HG02938 (cell line): ENCODE measurements around the gene CDH12.
"Not testable (repeated sequence)": the region's sequence is repeated elsewhere in the genome, so short reads cannot be mapped to it uniquely, and the experiment has no call there.

ENCODE experiments used
- ATAC-seq: cut with Tn5 transposase; IDR thresholded peaks from one replicate; pipeline ENCODE4 v1.9.1; 2021; ENCODE audit warnings: mild to moderate bottlenecking, moderate library complexity; ENCODE audit not compliant: unreplicated experiment

Gene CDH12

GRCh38 chr5:22473886-22474285 is 379.3 kb downstream of the CDH12 start:
- no peak for ATAC-seq

GRCh38 chr5:22471154-22471553 is 382.0 kb downstream of the CDH12 start:
- no peak for ATAC-seq

DNA sequence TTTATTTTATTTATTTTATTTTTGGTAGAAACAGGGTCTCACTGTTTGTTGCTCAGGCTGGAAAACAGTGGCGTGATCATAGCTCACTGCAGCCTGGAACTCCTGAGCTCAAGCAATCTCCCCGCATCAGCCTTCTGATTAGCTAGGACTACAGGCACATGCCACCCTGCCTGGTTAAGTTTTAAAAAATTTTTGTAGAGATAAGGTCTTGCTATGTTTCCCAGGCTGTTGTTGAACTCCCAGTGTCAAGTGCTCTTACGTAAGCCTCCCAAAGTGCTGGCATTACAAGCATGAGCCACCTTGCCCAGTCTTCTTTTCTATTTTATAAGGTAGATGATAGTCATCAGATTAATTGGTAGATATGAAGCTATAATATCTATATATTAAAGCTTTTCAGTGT is 382.7 kb downstream of the CDH12 start:
- ATAC-seq, result no peak

GRCh38 chr5:22465616-22466015 is 387.5 kb downstream of the CDH12 start:
- no peak for ATAC-seq

GRCh38 chr5:22465177-22465576 is 388.0 kb downstream of the CDH12 start:
- ATAC-seq, result no peak

DNA sequence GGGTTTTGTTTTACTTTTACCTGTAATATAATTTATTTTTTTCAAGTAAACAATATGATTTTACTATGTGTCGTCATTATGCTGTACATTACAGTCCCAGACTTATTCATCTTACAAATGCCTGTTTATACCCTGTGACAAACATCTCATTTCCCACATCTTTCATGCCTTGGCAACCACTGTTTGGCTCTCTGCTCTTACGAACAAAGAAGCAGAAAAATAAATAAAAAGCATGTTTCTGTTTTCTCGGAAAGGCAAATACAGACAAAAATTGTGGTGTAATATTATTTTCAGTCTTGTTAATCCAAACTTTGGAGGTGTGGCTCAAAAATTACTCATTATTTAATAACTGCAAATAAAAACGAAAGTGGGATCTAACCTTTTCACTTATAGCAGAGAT is 393.0 kb downstream of the CDH12 start:
- ATAC-seq, result no peak

DNA sequence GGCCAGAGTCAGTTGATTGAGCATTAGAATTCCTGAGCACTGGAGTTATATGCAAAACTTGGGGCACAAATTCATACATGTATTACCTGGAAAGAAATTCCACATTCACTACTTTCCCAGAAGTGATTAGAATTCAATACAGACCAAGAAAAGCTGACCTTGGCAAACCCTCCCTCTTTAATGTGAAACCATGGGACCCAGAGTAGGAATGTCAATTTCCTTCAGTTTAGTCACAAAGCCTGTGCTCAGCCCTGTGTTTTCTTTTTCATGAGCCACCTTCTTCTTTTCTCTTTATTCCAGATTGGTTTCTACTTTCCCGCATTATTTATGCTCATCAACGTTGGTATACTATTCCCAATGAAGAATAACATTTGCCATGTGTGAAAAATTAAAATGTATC is 420.2 kb downstream of the CDH12 start:
- ATAC-seq, result no peak

GRCh38 chr5:22431840-22432239 is 421.3 kb downstream of the CDH12 start:
- no peak for ATAC-seq

- no peak for ATAC-seq
These were observed 421.7 kb downstream of the CDH12 start for GRCh38 chr5:22431406-22431805.

- ATAC-seq, result no peak
These were observed 441.4 kb downstream of the CDH12 start for GRCh38 chr5:22411554-22412349.

DNA sequence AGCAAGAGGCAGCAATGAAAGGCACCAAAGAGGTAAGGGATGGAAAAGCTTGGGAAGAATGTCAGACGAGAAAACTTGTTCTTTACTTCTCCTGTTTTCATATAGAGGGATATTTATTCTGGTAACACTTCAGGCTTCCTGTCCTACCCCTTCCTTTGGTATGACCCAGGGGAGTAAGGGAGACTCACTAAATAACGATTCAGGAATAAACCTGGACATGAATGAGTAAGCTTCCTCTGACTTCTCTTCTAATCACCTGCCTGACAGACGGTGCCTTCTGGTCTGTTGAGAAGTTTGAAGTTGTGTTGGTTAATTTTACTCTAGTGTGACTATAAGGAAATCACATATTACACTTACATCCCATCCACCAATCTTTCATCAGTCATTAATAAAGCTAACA is 461.2 kb downstream of the CDH12 start:
- ATAC-seq, result no peak

- ATAC-seq, result no peak
These were observed 462.3 kb downstream of the CDH12 start for GRCh38 chr5:22390888-22391287.

GRCh38 chr5:22372826-22373660 is 480.1 kb downstream of the CDH12 start:
- ATAC-seq, result no peak

GRCh38 chr5:22372376-22372775 is 480.8 kb downstream of the CDH12 start:
- ATAC-seq, result no peak

DNA sequence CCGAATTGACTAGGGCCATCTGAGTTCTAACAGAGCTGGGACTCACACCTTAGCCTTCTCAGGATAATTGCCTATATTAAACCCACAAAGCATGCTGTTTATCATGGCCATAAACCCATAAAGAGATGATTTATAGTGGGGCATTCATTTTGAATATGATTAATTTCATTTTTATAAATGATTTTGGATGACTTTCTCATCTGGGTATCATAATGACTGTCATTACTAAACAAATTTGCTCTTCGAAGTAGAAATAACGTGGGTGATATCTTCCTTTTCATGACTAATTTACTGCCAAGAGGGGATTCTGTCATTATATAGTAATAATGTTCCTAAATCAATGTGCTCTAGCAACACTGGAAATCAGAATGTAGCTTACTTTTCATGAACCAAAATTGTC is 498.2 kb downstream of the CDH12 start:
- no peak for ATAC-seq

DNA sequence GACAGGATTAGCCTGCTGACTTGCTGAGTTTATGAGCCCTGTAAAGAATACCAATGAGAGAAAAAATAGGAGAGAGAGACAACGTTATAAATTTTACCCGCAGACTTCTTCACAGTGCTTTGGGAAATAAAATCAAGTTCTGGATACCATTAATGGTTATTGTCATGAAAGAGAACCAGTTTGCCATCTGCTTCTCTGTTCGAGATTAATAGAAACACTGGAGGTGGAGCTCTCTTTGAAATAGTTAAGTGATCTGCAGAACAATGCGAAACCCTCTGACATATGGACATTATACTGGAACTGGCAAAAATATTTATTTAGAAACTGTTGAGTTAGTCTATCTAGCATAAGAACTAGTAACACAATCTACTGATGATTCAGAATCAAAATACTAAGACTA is 500.7 kb downstream of the CDH12 start:
- no peak for ATAC-seq

GRCh38 chr5:22351178-22351577 is 502.0 kb downstream of the CDH12 start:
- ATAC-seq, result no peak

DNA sequence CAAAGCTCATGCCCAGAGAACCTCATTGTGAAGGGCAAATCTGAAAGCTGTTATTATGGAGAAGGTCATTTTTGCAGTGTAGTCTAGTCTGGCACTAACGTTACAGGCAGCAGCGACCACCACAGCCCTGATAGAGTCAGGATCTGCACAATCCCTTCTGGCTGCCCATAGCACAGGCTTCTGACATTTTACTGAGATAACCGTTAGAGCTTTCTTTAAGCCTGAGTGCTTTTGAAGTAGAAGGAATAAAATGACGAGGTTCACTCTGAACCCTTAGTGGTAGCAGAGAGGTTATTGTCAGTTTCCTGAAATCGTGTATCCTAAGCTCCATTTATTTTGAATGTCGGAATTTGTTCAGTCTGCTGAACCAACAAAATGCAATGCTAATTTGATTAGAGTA is 505.1 kb downstream of the CDH12 start:
- no peak for ATAC-seq

DNA sequence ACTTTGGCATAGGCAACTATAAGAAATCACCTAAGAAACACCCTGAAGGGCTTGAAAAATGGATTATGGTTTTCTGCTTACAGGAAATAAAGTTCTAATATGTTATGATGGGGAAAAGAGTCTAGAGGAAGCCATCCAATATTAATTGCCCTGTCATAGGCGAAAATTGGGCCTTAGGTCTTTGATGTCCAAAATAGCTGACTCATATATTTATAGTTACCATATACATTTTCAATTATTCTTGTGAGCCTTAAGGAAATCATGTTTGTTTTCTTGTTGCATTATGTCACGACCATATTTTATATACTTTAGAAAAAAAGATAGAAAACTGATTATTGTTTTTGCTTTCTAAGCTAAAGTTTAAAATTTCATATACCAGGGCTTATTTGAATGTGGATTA is 509.1 kb downstream of the CDH12 start:
- ATAC-seq, result no peak

- ATAC-seq, result no peak
These were observed 511.7 kb downstream of the CDH12 start for GRCh38 chr5:22341406-22341805.

- ATAC-seq, result not testable (repeated sequence)
These were observed 520.2 kb downstream of the CDH12 start for GRCh38 chr5:22332949-22333348.

DNA sequence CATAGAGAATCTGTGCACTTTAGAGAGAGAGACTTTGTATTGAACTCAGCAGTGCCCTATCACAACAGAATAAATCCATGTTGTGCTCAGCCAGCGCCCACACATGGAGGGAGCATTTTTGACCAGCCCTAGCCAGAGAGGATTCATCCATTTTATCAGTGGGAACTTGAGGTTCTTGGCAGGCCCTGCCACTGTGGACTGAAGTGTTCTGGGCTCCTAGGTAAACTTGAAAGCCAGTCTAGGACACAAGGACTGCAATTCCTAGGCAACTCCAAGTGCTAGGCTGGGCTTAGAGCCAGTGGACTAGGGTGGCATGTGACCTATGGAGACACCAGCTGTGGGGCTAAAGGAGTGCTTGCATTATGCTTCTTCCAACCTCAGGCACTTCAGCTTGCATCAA is 523.5 kb downstream of the CDH12 start:
- no peak for ATAC-seq
